ENCODE measurements around the gene CDC42BPG. TPM values are rescaled to one million over a fixed set of nuclear protein-coding genes. Genes with fewer than 3 reads are reported as not detected.

The CDC42BPG gene
- total RNA-seq, 1 experiment from 2014 or later: 3.7 TPM

- H3K27ac Mint-ChIP-seq (ENCODE audit: low read depth, unreplicated experiment): peak overlapping the region; percentile 49
- no peak for DNase-seq (ENCODE audit: unreplicated experiment)
- peaks cover 35% of the 10 kb centered on the region for H3K4me1 Mint-ChIP-seq (ENCODE audit: insufficient read depth, unreplicated experiment)
- peaks cover 20% of the 10 kb centered on the region for H3K36me3 Mint-ChIP-seq (ENCODE audit: insufficient read depth, unreplicated experiment)
- POLR2A ChIA-PET: interaction anchor here (0.8 to 1.6 kb wide), 3 partner anchors 18 to 27 kb away, joined by 3 to 6 read pairs (median 4); partner anchors contain the start of gene EHD1
- intact Hi-C loops (cut with micrococcal nuclease): no loop called here
- CTCF ChIA-PET: interaction anchor here (6.3 to 15.7 kb wide), 2 partner anchors 31 to 44 kb away, joined by 93 to 286 read pairs; partner anchors contain the start of gene EHD1
- BruUV-seq (replicated peaks): no TSS peak
- no peaks in the 10 kb centered on the region for H3K27me3 Mint-ChIP-seq (ENCODE audit: insufficient read depth, unreplicated experiment)
- no peaks in the 10 kb centered on the region for H3K9me3 Mint-ChIP-seq (ENCODE audit: unreplicated experiment)
- TF ChIP-seq, protein P1, sequence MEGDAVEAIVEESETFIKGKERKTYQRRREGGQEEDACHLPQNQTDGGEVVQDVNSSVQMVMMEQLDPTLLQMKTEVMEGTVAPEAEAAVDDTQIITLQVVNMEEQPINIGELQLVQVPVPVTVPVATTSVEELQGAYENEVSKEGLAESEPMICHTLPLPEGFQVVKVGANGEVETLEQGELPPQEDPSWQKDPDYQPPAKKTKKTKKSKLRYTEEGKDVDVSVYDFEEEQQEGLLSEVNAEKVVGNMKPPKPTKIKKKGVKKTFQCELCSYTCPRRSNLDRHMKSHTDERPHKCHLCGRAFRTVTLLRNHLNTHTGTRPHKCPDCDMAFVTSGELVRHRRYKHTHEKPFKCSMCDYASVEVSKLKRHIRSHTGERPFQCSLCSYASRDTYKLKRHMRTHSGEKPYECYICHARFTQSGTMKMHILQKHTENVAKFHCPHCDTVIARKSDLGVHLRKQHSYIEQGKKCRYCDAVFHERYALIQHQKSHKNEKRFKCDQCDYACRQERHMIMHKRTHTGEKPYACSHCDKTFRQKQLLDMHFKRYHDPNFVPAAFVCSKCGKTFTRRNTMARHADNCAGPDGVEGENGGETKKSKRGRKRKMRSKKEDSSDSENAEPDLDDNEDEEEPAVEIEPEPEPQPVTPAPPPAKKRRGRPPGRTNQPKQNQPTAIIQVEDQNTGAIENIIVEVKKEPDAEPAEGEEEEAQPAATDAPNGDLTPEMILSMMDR (IDR thresholded peaks at IDR 0.05; ENCODE audit: unreplicated experiment): no peak
- no peak overlapping the region for H3K4me3 Mint-ChIP-seq (ENCODE audit: unreplicated experiment)
Observed at GRCh38 chr11:64850979-64851567, 6.6 kb upstream of the CDC42BPG start.

DNA sequence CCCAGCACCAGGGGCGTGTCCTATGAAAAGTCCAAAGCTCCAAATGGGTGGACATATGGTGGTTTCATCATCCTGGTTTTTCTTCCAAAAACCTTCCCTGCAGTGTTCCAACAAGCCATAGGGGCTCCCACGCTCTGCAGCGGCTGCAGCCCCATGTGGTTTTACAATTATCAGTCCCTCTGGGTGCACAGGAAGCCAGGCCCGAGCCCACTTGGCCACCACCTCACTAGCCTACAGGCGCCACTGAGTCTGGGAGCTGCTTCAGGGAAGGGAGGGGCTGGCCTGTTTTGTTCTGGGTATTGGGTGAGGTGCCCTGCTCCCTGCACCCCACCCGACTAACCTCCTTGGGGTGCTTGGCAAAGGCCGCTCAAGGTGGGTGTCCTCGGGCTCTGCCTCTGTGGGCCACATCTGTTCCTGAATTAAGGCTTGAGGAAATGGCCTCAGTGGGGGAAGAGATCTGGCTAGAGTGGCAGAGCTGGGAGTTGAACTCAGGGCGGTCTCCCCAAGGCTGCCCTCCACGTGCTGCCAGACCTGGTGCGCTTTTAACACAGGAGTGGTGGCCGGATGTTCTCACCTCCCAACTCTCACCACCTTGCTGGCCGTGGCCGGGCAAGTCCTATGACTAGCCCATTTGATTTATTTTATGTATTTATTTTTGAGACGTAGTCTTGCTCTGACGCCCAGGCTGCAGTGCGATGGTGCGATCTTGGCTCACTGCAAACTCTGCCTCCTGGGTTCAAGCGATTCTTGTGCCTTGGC lies 5.3 kb upstream of the CDC42BPG start:
- no peak overlapping the region for H3K27ac Mint-ChIP-seq (ENCODE audit: low read depth, unreplicated experiment)
- BruUV-seq (replicated peaks): no TSS peak

DNA sequence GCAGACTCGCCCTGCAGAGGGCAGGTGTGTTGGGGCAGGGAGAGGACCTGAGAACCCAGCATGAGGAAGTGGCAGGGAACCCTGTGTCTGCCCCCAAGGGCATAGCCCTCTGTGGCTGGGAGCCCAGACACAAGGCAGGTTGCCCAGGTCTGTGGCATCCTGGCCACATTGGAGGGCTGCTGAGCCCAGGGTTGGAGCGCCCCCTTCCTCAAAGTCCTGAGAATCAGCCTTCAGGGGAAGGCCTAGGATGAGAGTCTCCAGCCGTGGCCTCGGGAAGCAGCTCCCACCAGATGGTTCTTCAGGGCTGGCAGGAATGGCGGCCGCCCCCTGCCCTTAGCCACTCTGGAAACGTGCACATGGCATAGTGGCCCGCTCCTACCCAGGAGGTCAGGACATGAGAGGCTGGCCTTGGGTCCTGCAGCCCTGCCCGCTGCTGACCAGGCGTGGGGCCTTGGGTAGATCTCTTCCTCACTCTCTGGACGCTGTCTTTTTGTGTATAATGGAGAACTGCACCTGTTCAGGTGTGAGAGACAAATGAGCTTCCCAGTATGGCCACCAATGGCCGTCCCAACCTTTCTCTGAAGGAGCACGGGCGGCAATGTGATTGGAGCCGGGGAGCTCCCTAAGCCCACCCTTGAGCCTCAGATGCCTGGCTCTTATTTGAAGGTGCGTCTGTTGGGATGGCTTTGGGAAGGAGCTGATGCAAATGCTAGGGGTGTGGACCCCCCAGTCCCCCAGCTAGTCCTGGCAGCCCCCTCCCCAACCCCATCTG lies 4.6 kb upstream of the CDC42BPG start:
- no peak for DNase-seq (ENCODE audit: unreplicated experiment)

More for the DNA sequence above, 5.3 kb upstream of the CDC42BPG start:
- POLR2A ChIA-PET: interaction anchor here (0.6 to 2.3 kb wide), 6 partner anchors 25 to 165 kb away, joined by 3 to 22 read pairs (median 4); partner anchors contain the start of genes ATG2A and EHD1
- Mint-ChIP-seq H3K4me1 (ENCODE audit: insufficient read depth, unreplicated experiment) (peaks cover 28% of the 10 kb centered on the region), H3K9me3 (ENCODE audit: unreplicated experiment) (no peaks in the 10 kb centered on the region), H3K4me3 (ENCODE audit: unreplicated experiment) (no peak overlapping the region), H3K27me3 (ENCODE audit: insufficient read depth, unreplicated experiment) (no peaks in the 10 kb centered on the region), H3K36me3 (ENCODE audit: insufficient read depth, unreplicated experiment) (peaks cover 9% of the 10 kb centered on the region)
- intact Hi-C loops (cut with micrococcal nuclease): no loop called here
- TF ChIP-seq, protein P1 (IDR thresholded peaks at IDR 0.05; ENCODE audit: unreplicated experiment): no peak
- DNase-seq (ENCODE audit: unreplicated experiment): no peak
- CTCF ChIA-PET: interaction anchor here (0.6 to 15.7 kb wide), 8 partner anchors 10 to 164 kb away, joined by 3 to 286 read pairs (median 25); partner anchors contain the start of genes ARL2, BATF2 and EHD1

More for the DNA sequence above, 4.6 kb upstream of the CDC42BPG start:
- ChIA-PET POLR2A (interaction anchor here (0.6 to 2.3 kb wide), 8 partner anchors 15 to 166 kb away, joined by 3 to 22 read pairs (median 5); partner anchors contain the start of genes ATG2A, EHD1 and SF1), CTCF (interaction anchor here (0.6 to 15.7 kb wide), 15 partner anchors 11 to 263 kb away, joined by 3 to 286 read pairs (median 7); partner anchors contain the start of genes ARL2, BATF2, EHD1 and TM7SF2)
- no TSS peak for BruUV-seq (replicated peaks)
- peaks cover 1% of the 10 kb centered on the region for H3K36me3 Mint-ChIP-seq (ENCODE audit: insufficient read depth, unreplicated experiment)
- TF ChIP-seq, protein P1 (IDR thresholded peaks at IDR 0.05; ENCODE audit: unreplicated experiment): no peak
- no peaks in the 10 kb centered on the region for H3K27me3 Mint-ChIP-seq (ENCODE audit: insufficient read depth, unreplicated experiment)
- H3K4me3 Mint-ChIP-seq (ENCODE audit: unreplicated experiment): no peak overlapping the region
- intact Hi-C loops (cut with micrococcal nuclease): no loop called here
- H3K4me1 Mint-ChIP-seq (ENCODE audit: insufficient read depth, unreplicated experiment): peaks cover 24% of the 10 kb centered on the region
- no peaks in the 10 kb centered on the region for H3K9me3 Mint-ChIP-seq (ENCODE audit: unreplicated experiment)
- H3K27ac Mint-ChIP-seq (ENCODE audit: low read depth, unreplicated experiment): no peak overlapping the region

Data from MCF 10A (cell line).